Endothelial cell of umbilical vein (primary cell): Measurements from ENCODE around the gene DUSP6.

Experiments used
- EZH2 ChIP-seq: IDR thresholded peaks from 2 replicates; pipeline ENCODE4 v1.6.1; 2012; ENCODE audit warnings: borderline replicate concordance, low read depth, mild to moderate bottlenecking, moderate library complexity, low read length, inconsistent platforms; ENCODE audit not compliant: severe bottlenecking
- POLR2A ChIP-seq: IDR thresholded peaks from 2 replicates; pipeline ENCODE4 v1.6.1; 2012; ENCODE audit warnings: low read depth, mild to moderate bottlenecking, control low read depth, low read length
- TF ChIP-seq, protein P1 (sequence below), 2 donors: IDR thresholded peaks; 1 replicate in 1 of 2; 2 replicates in 1 of 2; pipeline ENCODE4 v1.5.1; 2011; ENCODE audit warnings: low read length in 2 of 2, mild to moderate bottlenecking in 2 of 2, moderate library complexity in 2 of 2, control low read depth in 1 of 2, inconsistent platforms in 1 of 2, low read depth in 1 of 2; ENCODE audit not compliant: insufficient read depth in 1 of 2; ENCODE audit errors: extremely low read depth in 1 of 2
- TF ChIP-seq, protein P2 (sequence below): IDR thresholded peaks from 2 replicates; pipeline ENCODE4 v1.6.1; 2011; ENCODE audit not compliant: insufficient read depth, insufficient read length

DNA sequence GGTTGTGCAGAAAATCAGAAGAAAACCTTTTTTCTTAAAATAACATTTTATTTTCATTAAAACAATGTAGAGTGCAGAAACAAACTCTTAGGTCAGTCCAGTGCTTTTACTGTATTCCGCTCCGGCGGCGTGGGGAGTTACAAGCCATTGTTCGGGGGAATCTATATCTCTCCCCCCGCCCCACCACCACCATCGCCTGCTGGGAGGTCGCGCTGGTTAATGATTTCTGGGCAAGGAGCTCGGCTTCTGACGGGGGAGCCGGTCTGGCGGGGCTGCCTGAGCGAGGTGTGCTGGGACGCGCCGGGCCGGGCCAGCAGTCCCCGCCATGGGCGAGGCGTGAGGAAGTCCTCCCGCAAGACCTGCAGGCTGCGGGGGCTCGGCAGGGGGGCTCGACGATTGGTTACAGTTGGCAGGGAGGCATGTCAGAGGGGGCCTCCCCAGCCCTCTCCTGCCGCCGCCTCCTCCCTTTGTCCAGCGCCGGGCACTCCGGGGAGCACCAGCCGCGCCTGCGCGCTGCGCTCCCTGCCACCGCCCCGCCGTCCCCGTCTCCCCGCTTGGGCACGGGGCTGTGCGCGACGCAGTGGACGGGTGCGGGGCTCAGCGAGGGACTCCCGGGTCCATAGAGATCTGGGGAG, 1.0 kb upstream of the DUSP6 start:
- TF ChIP-seq, protein P1, sequence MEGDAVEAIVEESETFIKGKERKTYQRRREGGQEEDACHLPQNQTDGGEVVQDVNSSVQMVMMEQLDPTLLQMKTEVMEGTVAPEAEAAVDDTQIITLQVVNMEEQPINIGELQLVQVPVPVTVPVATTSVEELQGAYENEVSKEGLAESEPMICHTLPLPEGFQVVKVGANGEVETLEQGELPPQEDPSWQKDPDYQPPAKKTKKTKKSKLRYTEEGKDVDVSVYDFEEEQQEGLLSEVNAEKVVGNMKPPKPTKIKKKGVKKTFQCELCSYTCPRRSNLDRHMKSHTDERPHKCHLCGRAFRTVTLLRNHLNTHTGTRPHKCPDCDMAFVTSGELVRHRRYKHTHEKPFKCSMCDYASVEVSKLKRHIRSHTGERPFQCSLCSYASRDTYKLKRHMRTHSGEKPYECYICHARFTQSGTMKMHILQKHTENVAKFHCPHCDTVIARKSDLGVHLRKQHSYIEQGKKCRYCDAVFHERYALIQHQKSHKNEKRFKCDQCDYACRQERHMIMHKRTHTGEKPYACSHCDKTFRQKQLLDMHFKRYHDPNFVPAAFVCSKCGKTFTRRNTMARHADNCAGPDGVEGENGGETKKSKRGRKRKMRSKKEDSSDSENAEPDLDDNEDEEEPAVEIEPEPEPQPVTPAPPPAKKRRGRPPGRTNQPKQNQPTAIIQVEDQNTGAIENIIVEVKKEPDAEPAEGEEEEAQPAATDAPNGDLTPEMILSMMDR (IDR thresholded peaks at IDR 0.05; ENCODE audit: extremely low read depth in 1 of 2, insufficient read depth in 1 of 2, low read depth in 1 of 2, low read length in 2 of 2): no peak
- no peak for TF ChIP-seq POLR2A
- TF ChIP-seq, protein P2, sequence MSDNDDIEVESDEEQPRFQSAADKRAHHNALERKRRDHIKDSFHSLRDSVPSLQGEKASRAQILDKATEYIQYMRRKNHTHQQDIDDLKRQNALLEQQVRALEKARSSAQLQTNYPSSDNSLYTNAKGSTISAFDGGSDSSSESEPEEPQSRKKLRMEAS: no peak
- no peak for TF ChIP-seq EZH2
